ENCODE measurements around the gene PLD6. TPM values are rescaled to one million over a fixed set of nuclear protein-coding genes. Genes with fewer than 3 reads are reported as not detected.

The PLD6 gene
- polyA plus RNA-seq, 1 donor from 2014 or later, result 5.8 TPM

- Mint-ChIP-seq H3K4me1 (no peaks in the 10 kb centered on the region), H3K27me3 (no peaks in the 10 kb centered on the region), H3K4me3 (no peak overlapping the region), H3K9me3 (no peaks in the 10 kb centered on the region), H3K36me3 (peaks cover 3% of the 10 kb centered on the region), H3K27ac (peak overlapping the region in 1 of 3 donors; percentile 71)
Measured at GRCh38 chr17:17216236-17216635, 10.1 kb upstream of the PLD6 start.

- H3K36me3 Mint-ChIP-seq, result peaks cover 3% of the 10 kb centered on the region
- no peaks in the 10 kb centered on the region for H3K27me3 Mint-ChIP-seq
- no peak overlapping the region for H3K4me3 Mint-ChIP-seq
- no peaks in the 10 kb centered on the region for H3K4me1 Mint-ChIP-seq
- H3K27ac Mint-ChIP-seq, result peak overlapping the region in 1 of 3 donors; percentile 14
- no peaks in the 10 kb centered on the region for H3K9me3 Mint-ChIP-seq
Measured at GRCh38 chr17:17215575-17215974, 9.4 kb upstream of the PLD6 start.

DNA sequence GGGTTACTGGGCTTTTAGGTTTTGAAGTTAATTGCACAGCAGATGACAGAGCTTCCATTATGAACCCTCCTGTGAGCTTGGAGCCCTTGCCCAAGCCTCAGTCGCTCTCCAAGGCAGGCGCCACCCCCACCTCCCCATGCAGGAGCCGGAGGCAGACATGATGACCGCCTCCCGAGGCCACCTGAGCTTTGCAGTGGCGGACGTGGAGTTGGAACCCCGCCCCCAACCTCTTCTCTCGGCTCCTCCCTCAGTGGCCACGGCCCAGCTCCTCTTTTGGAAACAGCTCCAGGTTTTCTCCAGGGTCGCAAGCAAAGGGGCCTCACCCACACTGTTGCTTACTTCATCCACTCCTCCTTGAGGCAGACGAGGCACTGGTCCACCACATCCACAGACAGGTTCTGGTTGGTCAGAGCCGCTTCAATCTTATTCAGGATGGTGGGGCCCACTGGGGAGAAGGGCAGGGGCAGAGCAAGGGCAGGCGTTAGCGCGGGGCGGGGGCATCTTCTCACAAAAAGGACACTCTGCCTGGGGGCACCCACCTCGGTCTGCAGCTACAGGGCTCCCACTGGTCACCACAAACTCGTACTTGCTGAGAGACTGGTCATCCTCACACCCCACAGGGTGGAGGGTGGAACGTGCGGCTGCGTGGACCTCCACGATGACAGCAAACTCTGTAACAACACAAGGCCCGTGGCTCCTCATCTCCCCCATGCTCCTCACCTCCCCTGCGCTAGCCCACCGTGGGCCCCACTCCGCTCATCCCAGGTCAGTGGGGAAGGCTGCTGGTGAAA, 8.7 kb upstream of the PLD6 start:
- H3K36me3 Mint-ChIP-seq, result peaks cover 3% of the 10 kb centered on the region
- no peaks in the 10 kb centered on the region for H3K9me3 Mint-ChIP-seq
- no peaks in the 10 kb centered on the region for H3K27me3 Mint-ChIP-seq
- no peak overlapping the region for H3K4me3 Mint-ChIP-seq
- H3K27ac Mint-ChIP-seq, result peak overlapping the region in 1 of 3 donors; percentile 14
- H3K4me1 Mint-ChIP-seq, result no peaks in the 10 kb centered on the region

- Mint-ChIP-seq H3K36me3 (peaks cover 3% of the 10 kb centered on the region), H3K4me3 (no peak overlapping the region), H3K9me3 (no peaks in the 10 kb centered on the region), H3K27ac (no peak overlapping the region), H3K4me1 (no peaks in the 10 kb centered on the region), H3K27me3 (no peaks in the 10 kb centered on the region)
Measured at GRCh38 chr17:17213775-17214174, 7.6 kb upstream of the PLD6 start.

GRCh38 chr17:17207998-17208397, 1.9 kb upstream of the PLD6 start:
- peaks cover 0 to 14% (median 14%) of the 10 kb centered on the region in 3 donors for H3K4me1 Mint-ChIP-seq
- H3K27me3 Mint-ChIP-seq, result no peaks in the 10 kb centered on the region
- H3K9me3 Mint-ChIP-seq, result no peaks in the 10 kb centered on the region
- peak overlapping the region in 2 of 4 donors; percentile 19 to 47 for H3K4me3 Mint-ChIP-seq
- no peaks in the 10 kb centered on the region for H3K36me3 Mint-ChIP-seq
- H3K27ac Mint-ChIP-seq, result peak overlapping the region in 2 of 3 donors; percentile 53 to 97

- Mint-ChIP-seq H3K27me3 (no peaks in the 10 kb centered on the region), H3K4me3 (peak overlapping the region in 3 of 4 donors; percentile 19 to 70 (median 63)), H3K4me1 (peaks cover 0 to 14% (median 14%) of the 10 kb centered on the region in 3 donors), H3K27ac (peak overlapping the region; percentile 67 to 97 (median 74)), H3K36me3 (peaks cover 2% of the 10 kb centered on the region), H3K9me3 (no peaks in the 10 kb centered on the region)
Measured at GRCh38 chr17:17206913-17207335, 791 bp upstream of the PLD6 start.

DNA sequence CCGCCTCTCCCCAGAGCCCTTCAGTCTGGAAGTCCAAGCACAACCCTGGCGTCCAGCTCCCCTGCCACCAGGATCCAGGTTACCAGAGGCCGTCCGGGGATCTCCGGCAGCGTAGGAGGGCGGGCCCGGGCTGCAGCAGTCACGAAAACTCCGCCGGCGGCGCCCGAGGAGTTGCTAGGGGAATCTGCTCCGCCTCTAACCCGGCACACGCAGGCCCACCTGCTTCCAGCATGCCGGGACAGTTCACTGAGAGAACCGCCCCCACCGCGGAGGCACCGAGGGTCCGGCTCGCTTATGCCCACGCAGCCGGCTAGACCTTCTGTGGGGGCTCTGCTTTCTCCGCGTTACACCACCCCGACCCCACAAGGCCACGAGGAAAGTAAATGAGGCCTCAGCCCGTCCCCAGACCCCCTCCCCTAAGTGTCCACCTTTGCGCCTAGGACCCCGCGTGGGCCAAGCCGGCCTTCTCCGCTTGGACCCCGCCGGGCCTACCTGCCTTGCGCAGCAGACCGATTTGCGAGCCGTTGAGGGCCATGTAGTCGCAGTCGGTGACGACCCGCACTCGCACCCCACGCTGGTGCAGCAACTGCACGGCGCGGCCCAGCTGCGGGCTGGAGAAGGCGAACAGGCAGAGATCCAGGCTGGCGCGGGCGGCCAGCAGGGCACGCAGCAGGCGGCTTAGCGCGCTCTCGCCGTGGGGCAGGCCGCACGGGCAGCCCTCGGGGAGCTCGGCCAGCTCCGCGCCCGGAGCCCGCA, 587 bp downstream of the PLD6 start:
- Mint-ChIP-seq H3K4me1 (peaks cover 0 to 14% (median 14%) of the 10 kb centered on the region in 3 donors), H3K27me3 (no peaks in the 10 kb centered on the region), H3K4me3 (peak overlapping the region; percentile 88 to 95 (median 94)), H3K27ac (peak overlapping the region; percentile 92 to 97 (median 93)), H3K36me3 (peaks cover 2% of the 10 kb centered on the region), H3K9me3 (no peaks in the 10 kb centered on the region)

GRCh38 chr17:17204635-17205231, 1.4 kb downstream of the PLD6 start:
- Mint-ChIP-seq H3K27me3 (no peaks in the 10 kb centered on the region), H3K4me3 (peak overlapping the region; percentile 88 to 95 (median 94)), H3K27ac (peak overlapping the region; percentile 92 to 97 (median 93)), H3K36me3 (peaks cover 4% of the 10 kb centered on the region), H3K9me3 (no peaks in the 10 kb centered on the region), H3K4me1 (peaks cover 0 to 15% (median 14%) of the 10 kb centered on the region in 3 donors)

DNA sequence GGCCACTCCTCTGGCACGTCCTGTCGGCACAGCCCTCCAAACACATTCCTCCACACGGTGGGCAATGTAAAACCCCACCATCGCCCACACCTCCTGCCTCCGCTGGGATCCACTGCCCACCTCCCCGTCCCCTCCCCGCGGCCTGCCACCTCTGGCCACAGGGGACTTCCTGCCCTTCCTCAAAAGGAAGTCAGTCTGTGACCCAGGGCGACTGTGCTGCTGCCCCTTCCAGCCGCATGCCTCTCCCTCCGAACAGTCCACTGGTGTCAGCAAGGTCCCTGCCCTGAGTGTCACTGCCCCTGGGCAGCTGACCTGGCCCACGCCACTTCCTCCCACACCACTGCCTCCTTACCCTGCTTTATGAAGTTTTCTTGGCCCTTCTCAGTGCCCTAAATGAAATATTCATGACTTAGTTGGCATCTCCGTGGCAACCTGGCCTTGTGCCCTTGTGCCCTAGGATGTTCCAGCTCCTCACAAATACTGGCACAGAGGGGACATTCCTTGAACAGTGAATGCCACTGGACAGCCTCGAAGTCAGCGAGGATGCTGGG, 2.0 kb downstream of the PLD6 start:
- H3K4me3 Mint-ChIP-seq, result peak overlapping the region; percentile 71 to 95 (median 91)
- no peaks in the 10 kb centered on the region for H3K27me3 Mint-ChIP-seq
- H3K4me1 Mint-ChIP-seq, result peaks cover 0 to 15% (median 14%) of the 10 kb centered on the region in 3 donors
- H3K9me3 Mint-ChIP-seq, result no peaks in the 10 kb centered on the region
- peaks cover 4% of the 10 kb centered on the region for H3K36me3 Mint-ChIP-seq
- H3K27ac Mint-ChIP-seq, result peak overlapping the region; percentile 83 to 97 (median 92)

DNA sequence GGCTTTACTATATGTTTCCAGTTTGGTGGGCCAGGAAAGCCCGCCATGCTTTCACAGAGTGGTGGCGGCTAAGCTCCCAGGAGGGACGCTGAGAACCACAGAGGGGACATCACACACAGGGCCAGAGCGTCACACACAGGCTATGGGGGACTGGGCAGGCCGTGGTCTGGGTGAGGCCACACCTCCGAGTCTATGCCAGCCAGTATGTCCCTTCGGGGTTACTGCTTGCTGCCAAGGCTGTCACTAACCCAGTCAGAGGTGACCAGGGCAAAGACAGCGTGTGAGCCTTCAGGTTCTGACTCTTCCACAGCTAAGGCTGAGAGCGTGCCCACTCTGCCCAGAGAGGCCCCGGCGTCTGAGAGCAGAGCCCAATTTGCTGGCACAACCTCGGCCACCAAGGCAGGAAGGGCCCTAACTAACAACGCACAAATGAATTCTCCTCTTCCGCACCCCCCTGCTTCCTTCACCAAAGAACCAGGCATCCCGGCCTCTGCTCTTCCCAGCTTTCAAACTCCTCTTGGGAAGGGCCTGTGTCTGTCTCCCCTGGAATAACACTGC, 2.9 kb downstream of the PLD6 start:
- H3K4me3 Mint-ChIP-seq, result peak overlapping the region in 2 of 4 donors; percentile 44 to 49
- no peaks in the 10 kb centered on the region for H3K27me3 Mint-ChIP-seq
- H3K4me1 Mint-ChIP-seq, result peaks cover 0 to 15% (median 14%) of the 10 kb centered on the region in 3 donors
- H3K9me3 Mint-ChIP-seq, result no peaks in the 10 kb centered on the region
- peaks cover 4% of the 10 kb centered on the region for H3K36me3 Mint-ChIP-seq
- peak overlapping the region in 1 of 3 donors; percentile 43 for H3K27ac Mint-ChIP-seq

- H3K9me3 Mint-ChIP-seq, result no peaks in the 10 kb centered on the region
- H3K27me3 Mint-ChIP-seq, result no peaks in the 10 kb centered on the region
- H3K4me3 Mint-ChIP-seq, result peak overlapping the region in 1 of 4 donors; percentile 53
- peaks cover 4% of the 10 kb centered on the region for H3K36me3 Mint-ChIP-seq
- no peak overlapping the region for H3K27ac Mint-ChIP-seq
- peaks cover 0 to 23% (median 14%) of the 10 kb centered on the region in 3 donors for H3K4me1 Mint-ChIP-seq
Measured at GRCh38 chr17:17201907-17202306, 4.2 kb downstream of the PLD6 start.

GRCh38 chr17:17201271-17201670, 4.9 kb downstream of the PLD6 start:
- H3K4me1 Mint-ChIP-seq, result peaks cover 0 to 23% (median 14%) of the 10 kb centered on the region in 3 donors
- no peak overlapping the region for H3K27ac Mint-ChIP-seq
- H3K9me3 Mint-ChIP-seq, result no peaks in the 10 kb centered on the region
- peaks cover 4% of the 10 kb centered on the region for H3K36me3 Mint-ChIP-seq
- no peak overlapping the region for H3K4me3 Mint-ChIP-seq
- no peaks in the 10 kb centered on the region for H3K27me3 Mint-ChIP-seq

- Mint-ChIP-seq H3K36me3 (peaks cover 4% of the 10 kb centered on the region), H3K4me3 (no peak overlapping the region), H3K4me1 (peaks cover 0 to 23% (median 14%) of the 10 kb centered on the region in 3 donors), H3K9me3 (no peaks in the 10 kb centered on the region), H3K27me3 (no peaks in the 10 kb centered on the region), H3K27ac (no peak overlapping the region)
Measured at GRCh38 chr17:17200831-17201230, 5.3 kb downstream of the PLD6 start.

DNA sequence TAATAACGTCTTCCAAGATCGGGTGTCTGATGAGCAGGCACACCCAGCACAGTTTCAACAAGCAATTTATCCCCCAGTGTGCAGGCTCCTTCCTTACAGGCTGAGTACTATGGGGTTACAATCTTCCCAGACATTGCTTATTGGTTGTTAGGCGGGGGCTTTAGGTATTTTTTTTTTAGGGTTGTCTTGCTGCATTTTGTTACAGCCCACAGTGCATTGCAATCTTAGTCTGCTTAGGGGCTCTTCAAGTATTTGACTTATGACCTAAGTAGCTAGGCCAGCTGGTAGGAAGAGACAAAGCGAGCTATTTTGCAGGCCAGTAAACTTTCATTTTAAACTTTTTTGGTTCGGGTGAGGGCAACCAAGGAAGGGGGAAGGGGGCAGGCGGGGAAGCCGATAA, 5.8 kb downstream of the PLD6 start:
- Mint-ChIP-seq H3K27ac (no peak overlapping the region), H3K9me3 (no peaks in the 10 kb centered on the region), H3K4me1 (peaks cover 0 to 27% (median 14%) of the 10 kb centered on the region in 3 donors), H3K27me3 (no peaks in the 10 kb centered on the region), H3K36me3 (peaks cover 4% of the 10 kb centered on the region), H3K4me3 (no peak overlapping the region)

Measured in IgD-negative memory B cell (primary cell).